Measurements from ENCODE around the gene TRMT61A. TPM values are rescaled to one million over a fixed set of nuclear protein-coding genes. Genes with fewer than 3 reads are reported as not detected.
A peak's percentile ranks its signal among the peaks of the same experiment; 100 is the strongest.

TRMT61A gene
- total and polyA plus RNA-seq, 10 of the 15 experiments (the other 5 are each of a cell fraction or from before 2014, with no cell fraction given) = 0.11 to 21.9 (median 11.4) TPM

DNA sequence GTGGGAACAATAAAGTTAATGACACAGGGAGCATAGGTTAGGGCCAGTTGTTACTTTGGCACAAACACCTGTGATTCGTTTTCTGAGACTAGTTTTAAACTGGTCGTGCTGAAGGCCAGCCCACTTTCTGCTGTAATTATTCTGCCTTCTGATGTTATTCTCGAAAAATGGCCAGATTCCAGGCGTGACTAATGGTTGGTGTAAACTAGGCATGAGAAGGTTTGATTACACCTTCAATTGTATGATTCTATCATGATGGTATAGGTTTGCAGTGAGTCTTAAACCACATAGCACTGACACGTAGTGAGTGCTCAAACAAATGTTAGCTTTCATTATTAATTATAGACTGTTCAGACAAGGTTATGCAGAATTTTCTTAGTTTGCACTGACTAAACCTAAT lies 45.4 kb upstream of the TRMT61A start:
- no peak overlapping the region for H2AFZ ChIP-seq (ENCODE audit: control insufficient read depth, low read depth, low read length)
- DNase-seq (ENCODE audit: low read depth, low spot score) (no peak), ATAC-seq (no peak), FAIRE-seq (no peak)
- 86% methylated on average over 5 of the region's 5 CpGs for WGBS (ENCODE audit: insufficient coverage, insufficient replicate concordance, low lambda C conversion rate, missing lambda C conversion rate)
- H4K20me1 ChIP-seq (ENCODE audit: control insufficient read depth, insufficient read depth) = no peaks in the 10 kb centered on the region
- no peak overlapping the region for H3K4me3 ChIP-seq
- intact Hi-C loops (cut with micrococcal nuclease; ENCODE audit: unreplicated experiment) (no loop called here), in situ Hi-C loops (cut with MboI) (no loop called here)
- no peak for TF ChIP-seq BCL11A (IDR thresholded peaks at IDR 0.05; ENCODE audit: low read depth, low read length)
- TF ChIP-seq, protein P1, sequence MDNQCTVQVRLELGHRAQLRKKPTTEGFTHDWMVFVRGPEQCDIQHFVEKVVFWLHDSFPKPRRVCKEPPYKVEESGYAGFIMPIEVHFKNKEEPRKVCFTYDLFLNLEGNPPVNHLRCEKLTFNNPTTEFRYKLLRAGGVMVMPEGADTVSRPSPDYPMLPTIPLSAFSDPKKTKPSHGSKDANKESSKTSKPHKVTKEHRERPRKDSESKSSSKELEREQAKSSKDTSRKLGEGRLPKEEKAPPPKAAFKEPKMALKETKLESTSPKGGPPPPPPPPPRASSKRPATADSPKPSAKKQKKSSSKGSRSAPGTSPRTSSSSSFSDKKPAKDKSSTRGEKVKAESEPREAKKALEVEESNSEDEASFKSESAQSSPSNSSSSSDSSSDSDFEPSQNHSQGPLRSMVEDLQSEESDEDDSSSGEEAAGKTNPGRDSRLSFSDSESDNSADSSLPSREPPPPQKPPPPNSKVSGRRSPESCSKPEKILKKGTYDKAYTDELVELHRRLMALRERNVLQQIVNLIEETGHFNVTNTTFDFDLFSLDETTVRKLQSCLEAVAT (IDR thresholded peaks at IDR 0.05) = no peak
- TF ChIP-seq RELA (IDR thresholded peaks at IDR 0.05; ENCODE audit: borderline replicate concordance, partially characterized antibody) = no peak
- no peak for TF ChIP-seq SUZ12 (IDR thresholded peaks at IDR 0.05; ENCODE audit: unreplicated experiment)
- no peak for TF ChIP-seq NBN (IDR thresholded peaks at IDR 0.05)
- TF ChIP-seq WRNIP1 (IDR thresholded peaks at IDR 0.05; ENCODE audit: borderline replicate concordance, low read depth, low read length) = no peak
- TF ChIP-seq RCOR1 (conservative IDR thresholded peaks at IDR 0.05; ENCODE audit: low read depth, low read length) = no peak
- TF ChIP-seq RAD51 (IDR thresholded peaks at IDR 0.05) = no peak
- no peak overlapping the region for H3K4me2 ChIP-seq (ENCODE audit: control insufficient read depth, insufficient read depth)
- CTCF ChIA-PET = no interaction called here
- SMC1A ChIA-PET (ENCODE audit: uncharacterized antibody, unreplicated experiment) = interaction anchor here (1.4 kb wide), 1 partner anchor 16 kb away, joined by 3 read pairs; no protein-coding TSS in a partner anchor
- no peaks in the 10 kb centered on the region for H3K27me3 ChIP-seq (replicated peaks in 1 of 2; ENCODE audit: control insufficient read depth in 2 of 2, insufficient read depth in 2 of 2, low read length in 1 of 2)
- RAD21 ChIA-PET (ENCODE audit: unreplicated experiment) = no interaction called here
- POLR2A ChIA-PET = no interaction called here
- H3K9me3 ChIP-seq (replicated peaks; ENCODE audit: control insufficient read depth, insufficient read depth, low read length) = no peaks in the 10 kb centered on the region
- peaks cover 9% of the 10 kb centered on the region for H3K4me1 ChIP-seq (ENCODE audit: control insufficient read depth, insufficient read depth, low read length)
- H3K79me2 ChIP-seq (ENCODE audit: control insufficient read depth, insufficient read depth, low read length) = no peaks in the 10 kb centered on the region
- no peak overlapping the region for H3K27ac ChIP-seq (ENCODE audit: control insufficient read depth, insufficient read depth)
- BruUV-seq (replicated peaks) = TSS peak; percentile 22
- H3K9ac ChIP-seq (ENCODE audit: control insufficient read depth, insufficient read depth, low read length) = no peak overlapping the region
- peaks cover 2 to 9% of the 10 kb centered on the region in 2 experiments for H3K36me3 ChIP-seq (ENCODE audit: control insufficient read depth in 2 of 2, insufficient read depth in 2 of 2, low read length in 1 of 2)
